ENCODE measurements around the gene CD52.
A peak's percentile ranks its signal among the peaks of the same experiment; 100 is the strongest.
"Not testable (repeated sequence)": the region's sequence is repeated elsewhere in the genome, so short reads cannot be mapped to it uniquely, and the experiment has no call there.

CD52 gene

GRCh38 chr1:26297791-26298124, 20.0 kb upstream of the CD52 start:
- no peak for DNase-seq (ENCODE audit: low read depth in 4 of 4, low spot score in 1 of 4)

GRCh38 chr1:26300578-26301275, 17.0 kb upstream of the CD52 start:
- DNase-seq (ENCODE audit: low read depth in 4 of 4, low spot score in 1 of 4) = no peak

DNA sequence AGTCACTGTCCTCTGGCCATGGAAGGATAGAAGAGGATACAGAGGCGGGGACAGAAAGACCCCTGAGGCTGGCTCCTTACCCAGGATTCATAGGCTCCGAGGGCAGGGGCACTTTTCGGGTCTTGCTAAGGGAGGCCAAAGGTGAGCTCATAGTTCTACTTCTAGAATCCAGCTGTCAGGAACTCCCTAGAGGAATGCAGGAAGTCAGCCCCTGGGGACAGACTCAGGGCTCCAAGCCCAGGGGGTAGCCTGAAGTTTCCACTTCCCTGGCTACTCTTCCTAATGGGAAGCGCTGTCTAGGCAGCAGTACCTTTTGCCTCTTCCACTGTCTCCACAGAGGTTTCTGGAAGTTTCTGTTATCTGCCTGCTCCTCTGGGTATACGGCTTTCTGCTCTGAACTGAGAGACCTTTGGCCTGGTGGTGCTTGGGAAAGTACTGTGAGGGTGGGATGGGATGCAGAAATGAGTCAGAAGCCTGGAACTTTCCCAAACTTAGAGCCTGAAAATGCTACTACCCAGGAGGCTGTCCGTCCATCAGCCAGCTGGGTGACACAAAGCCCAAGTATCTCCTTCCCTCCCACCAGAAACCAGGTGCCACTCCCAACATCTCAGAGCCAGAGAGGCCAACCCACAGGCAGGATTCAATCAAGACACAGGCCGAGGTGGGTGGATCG, 14.9 kb upstream of the CD52 start:
- DNase-seq (ENCODE audit: low read depth in 4 of 4, low spot score in 1 of 4) = no peak

- no peak for DNase-seq (ENCODE audit: low read depth in 4 of 4, low spot score in 1 of 4)
Measured at GRCh38 chr1:26305667-26306289, 12.0 kb upstream of the CD52 start.

GRCh38 chr1:26306290-26307229, 11.2 kb upstream of the CD52 start, which contains the start of gene UBXN11:
UBXN11 (minus strand) TSS chr1:26306636; CDS start chr1:26302883, 3,753 bp downstream.
- DNase-seq (ENCODE audit: low read depth in 4 of 4, low spot score in 1 of 4) = peak; percentile 68 to 90 (median 88)

DNA sequence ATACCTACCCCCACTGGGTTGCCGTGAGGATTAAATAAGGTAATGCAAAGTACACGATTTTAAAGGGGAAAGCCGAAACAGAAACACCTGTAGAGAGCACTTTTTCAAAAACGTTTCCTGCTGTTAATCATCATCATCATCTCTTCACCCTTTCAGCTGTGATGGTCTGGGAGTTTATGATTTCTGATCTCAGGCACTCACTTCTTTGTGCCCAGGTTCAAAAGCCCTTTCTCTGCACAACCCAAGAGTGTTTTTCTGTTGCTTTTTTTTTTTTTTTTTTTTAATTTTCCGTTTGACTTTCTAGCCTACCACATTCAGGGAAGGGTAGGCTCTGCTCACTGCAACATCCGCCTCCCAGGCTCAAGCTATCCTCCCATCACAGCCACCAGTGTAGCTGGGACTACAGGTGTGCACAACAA, 10.4 kb upstream of the CD52 start:
- no peak for DNase-seq (ENCODE audit: low read depth in 4 of 4, low spot score in 1 of 4)

- DNase-seq (ENCODE audit: low read depth in 4 of 4, low spot score in 1 of 4) = not testable (repeated sequence)
Measured at GRCh38 chr1:26307966-26308899, 9.5 kb upstream of the CD52 start.

GRCh38 chr1:26314501-26314900, 3.3 kb upstream of the CD52 start:
- no peak for DNase-seq (ENCODE audit: low read depth in 4 of 4, low spot score in 1 of 4)

DNA sequence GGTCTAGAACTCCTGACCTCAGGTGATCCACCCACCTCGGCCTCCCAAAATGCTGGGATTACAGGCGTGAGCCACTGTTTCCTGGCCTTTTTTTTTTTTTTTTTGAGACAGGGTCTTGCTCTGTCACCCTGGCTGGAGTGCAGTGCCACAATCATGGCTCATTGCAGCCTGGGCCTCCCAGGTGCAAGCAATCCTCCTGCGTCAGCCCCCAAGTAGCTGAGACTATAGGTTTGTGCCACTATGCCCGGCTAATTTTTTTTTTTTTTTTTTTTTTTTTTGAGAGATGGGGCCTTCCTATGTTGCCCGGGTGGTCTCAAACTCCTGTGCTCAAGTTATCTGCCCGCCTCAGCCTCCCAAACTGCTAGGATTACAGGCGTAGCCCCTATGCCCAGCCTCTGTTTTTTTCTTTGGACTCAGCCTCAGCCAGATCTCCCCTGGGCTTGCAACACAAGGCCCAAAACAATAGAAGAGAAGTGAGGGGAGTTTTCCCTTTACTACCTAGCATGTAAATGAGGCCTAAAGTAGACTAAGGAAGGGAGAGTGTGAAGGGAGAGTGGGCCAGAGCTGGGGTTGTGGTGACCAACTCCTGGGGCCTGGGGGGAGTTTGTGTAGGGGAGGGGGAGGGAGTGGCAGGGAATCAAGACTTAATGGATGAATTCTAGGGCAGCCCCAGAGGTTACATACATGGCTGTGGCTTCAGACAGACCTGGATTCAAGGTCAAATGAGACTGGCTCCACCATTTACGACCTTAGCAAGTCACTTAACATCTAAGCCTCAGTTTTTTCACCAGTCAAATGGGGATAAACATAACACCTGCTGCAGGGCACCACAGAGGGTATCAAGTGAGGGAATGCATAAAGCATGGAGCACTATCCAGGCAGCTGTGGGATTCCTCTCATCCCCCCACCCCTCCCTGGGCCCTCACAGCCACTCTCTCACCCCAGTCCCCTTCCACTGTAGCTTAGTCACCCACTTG, 1.6 kb upstream of the CD52 start:
- no peak for DNase-seq (ENCODE audit: low read depth in 4 of 4, low spot score in 1 of 4)

DNA sequence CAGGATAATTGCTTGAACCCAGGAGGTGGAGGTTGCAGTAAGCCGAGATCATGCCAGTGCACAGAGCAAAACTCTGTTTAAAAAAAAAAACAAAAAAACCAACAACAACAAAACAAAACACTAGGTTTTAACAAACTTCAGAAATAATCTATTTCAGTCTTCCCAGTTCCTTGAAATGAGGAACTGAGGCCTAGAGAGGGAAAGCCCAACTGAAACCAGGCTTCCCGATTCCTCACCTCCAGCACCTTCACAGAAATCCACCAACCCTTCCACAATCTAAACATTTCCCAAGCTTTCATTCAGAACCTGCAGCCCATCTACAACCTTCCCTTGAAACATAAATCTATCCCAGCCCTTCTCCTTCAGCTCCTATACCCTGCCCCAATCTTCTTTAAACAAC, 612 bp upstream of the CD52 start:
- DNase-seq (ENCODE audit: low read depth in 4 of 4, low spot score in 1 of 4) = no peak

DNA sequence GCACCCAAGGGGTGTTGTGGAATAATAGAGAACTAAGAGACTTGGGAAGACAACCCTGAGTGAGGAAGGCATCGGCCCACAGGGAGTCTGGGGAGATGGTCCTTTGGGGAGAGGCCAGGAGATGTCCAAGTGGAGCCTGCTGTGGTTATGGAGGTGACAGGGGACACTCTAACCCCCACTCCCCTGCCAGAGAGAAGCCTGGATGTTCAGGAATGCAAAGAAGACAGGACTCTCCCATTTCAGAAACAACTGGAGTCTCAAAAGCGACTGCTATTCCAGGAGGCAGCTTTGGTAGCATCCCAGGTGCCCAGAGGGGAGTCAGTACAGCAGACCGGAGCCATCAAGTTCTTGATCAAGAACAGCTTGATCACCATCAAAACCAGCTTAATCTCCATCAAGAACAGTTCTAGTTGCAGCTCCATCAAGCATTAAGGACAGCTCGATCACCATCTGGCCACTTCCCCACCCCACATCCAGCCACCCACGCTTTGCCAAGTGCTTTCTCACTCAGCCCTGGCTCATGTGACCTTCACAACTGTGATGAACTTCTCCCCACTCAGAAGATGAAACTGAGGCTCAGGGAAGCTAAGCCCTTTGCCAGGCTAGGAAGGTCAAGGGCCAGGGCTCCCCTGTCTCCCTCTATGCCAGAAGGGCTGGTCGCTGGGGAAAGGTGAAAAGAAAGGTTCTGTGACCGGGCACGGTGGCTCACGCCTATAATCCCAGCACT, 743 bp downstream of the CD52 start:
- no peak for DNase-seq (ENCODE audit: low read depth in 4 of 4, low spot score in 1 of 4)

DNA sequence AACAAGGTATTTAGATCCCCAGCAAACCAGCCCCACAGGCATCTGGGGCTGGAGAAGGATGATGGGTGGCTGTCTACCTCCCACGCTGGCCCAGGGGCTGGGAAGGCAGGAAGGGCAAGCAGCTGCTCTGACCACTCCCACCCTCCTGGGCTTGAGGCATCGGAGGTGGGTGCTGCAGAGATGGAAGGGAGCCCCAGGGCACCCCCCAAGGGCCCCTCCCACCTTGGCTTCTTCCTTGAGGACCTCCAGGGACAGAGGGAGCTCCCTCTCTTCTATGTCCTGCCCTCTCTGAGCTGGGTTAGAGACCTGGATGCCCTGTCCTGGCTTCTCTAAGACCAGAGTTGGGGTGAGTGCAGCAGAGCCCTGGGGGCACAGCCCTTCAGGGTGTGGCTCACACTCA, 3.1 kb downstream of the CD52 start:
- DNase-seq (ENCODE audit: low read depth in 4 of 4, low spot score in 1 of 4) = no peak

DNA sequence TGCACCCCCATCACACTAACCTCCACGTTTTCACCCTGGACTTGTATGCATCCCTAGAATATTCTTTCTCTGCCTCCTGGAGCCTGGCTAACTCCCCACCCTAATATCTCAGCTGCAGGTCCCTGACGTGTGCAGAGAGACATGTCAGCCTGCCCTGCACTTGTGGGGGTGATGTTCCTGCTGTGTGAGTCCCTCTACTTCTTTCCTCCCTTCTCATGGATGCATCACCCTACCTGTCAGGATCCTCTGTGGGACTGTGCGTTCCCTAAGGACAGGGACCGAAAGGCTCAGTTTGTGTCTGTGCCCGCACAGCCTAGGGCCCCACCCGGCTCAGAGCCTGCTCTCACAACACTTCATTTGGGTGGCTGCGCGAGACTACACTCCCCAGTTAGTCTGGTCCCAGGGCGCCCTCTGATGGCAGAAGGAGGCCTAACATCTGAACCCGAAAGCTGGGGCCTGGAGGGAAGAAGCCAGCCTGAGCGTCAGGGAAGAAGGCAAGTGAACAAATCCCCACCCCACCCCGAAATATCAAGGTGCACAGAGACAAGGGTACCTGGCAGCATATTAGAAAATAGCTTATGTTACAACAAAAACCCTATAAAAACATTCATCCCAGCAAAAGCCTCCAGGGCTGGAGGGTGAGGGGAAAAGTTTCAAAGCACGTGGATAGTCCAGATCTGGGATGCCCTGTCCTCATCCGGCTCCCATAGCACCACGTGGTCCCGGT, 3.7 kb downstream of the CD52 start:
- DNase-seq (ENCODE audit: low read depth in 4 of 4, low spot score in 1 of 4) = peak; percentile 92 to 98 (median 96)

DNA sequence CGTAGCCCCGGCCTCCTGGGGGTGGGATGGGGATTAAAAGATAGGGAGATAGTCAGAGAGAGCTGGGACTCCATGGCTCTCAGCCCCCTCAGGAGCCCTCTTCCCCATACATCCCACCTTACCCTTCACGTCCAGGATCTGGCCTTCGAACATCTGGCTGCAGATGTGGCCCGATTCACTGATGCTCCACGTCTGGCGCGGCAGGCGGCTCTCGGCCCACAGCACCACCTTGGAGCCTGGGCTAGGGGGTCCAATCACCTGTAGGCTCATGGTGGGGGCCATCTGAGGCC, 4.2 kb downstream of the CD52 start:
- no peak for DNase-seq (ENCODE audit: low read depth in 4 of 4, low spot score in 1 of 4)

- DNase-seq (ENCODE audit: low read depth in 4 of 4, low spot score in 1 of 4) = no peak
Measured at GRCh38 chr1:26323382-26323781, 5.6 kb downstream of the CD52 start.

DNA sequence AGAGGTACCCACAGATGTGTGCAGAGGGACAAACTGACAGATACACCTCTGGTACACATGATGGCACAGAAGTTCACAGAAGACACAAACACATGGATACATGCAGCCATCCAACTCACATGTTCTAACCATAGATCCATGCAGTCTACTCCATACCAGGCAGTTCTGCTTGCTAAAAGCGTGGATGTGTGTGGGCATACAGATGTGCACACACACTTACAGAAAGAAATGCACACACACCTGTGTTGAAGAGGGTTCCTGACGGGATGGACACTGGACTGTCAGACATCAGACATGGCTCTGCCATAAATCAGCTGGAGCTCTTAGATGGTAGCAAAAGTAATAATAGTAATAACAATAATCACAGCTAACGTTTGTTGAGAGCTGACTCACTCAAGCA, 6.8 kb downstream of the CD52 start:
- no peak for DNase-seq (ENCODE audit: low read depth in 4 of 4, low spot score in 1 of 4)

- DNase-seq (ENCODE audit: low read depth in 4 of 4, low spot score in 1 of 4) = no peak
Measured at GRCh38 chr1:26327956-26328362, 10.2 kb downstream of the CD52 start.

- DNase-seq (ENCODE audit: low read depth in 4 of 4, low spot score in 1 of 4) = no peak
Measured at GRCh38 chr1:26328597-26328996, 10.8 kb downstream of the CD52 start.
